SU-DHL-6 (cell line): Measurements from ENCODE around the gene ATP1A4.

Experiments
- EZH2phosphoT487 ChIP-seq: fragments of 200-600 bp; sonication (generic), shearing (Covaris generic); conservative IDR thresholded peaks from 2 replicates; pipeline ENCODE4 v1.6.1; 2018; ENCODE audit warnings: mild to moderate bottlenecking, antibody characterized with exemption, low read length, moderate library complexity, mixed read lengths
- TF ChIP-seq, protein P1 (sequence below): fragments of 200-600 bp; sonication (generic); IDR thresholded peaks from one replicate; pipeline ENCODE4 v1.5.1; 2017; ENCODE audit warnings: antibody characterized with exemption, mild to moderate bottlenecking, low read length, moderate library complexity; ENCODE audit not compliant: insufficient read depth, poor library complexity, severe bottlenecking

DNA sequence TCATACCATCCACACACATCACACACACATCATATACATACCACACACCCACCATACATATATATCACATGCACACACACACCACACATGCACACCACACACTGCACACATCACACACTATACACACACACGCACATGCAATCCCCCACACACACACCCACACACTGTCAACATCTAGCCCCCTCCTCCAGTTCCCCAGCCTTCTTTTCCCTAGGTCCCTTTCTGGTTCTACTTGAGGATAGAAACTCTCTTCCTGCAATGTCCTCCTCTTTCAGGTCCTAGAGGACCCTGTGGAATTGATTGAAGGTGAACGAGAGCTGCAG lies 43.3 kb downstream of the ATP1A4 start:
- TF ChIP-seq, protein P1, sequence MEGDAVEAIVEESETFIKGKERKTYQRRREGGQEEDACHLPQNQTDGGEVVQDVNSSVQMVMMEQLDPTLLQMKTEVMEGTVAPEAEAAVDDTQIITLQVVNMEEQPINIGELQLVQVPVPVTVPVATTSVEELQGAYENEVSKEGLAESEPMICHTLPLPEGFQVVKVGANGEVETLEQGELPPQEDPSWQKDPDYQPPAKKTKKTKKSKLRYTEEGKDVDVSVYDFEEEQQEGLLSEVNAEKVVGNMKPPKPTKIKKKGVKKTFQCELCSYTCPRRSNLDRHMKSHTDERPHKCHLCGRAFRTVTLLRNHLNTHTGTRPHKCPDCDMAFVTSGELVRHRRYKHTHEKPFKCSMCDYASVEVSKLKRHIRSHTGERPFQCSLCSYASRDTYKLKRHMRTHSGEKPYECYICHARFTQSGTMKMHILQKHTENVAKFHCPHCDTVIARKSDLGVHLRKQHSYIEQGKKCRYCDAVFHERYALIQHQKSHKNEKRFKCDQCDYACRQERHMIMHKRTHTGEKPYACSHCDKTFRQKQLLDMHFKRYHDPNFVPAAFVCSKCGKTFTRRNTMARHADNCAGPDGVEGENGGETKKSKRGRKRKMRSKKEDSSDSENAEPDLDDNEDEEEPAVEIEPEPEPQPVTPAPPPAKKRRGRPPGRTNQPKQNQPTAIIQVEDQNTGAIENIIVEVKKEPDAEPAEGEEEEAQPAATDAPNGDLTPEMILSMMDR: no peak
- TF ChIP-seq EZH2phosphoT487: no peak
